Right lobe of liver (tissue), 6 donors: Measurements from ENCODE around the gene ADAM10. TPM values are rescaled to one million over a fixed set of nuclear protein-coding genes. Genes with fewer than 3 reads are reported as not detected.
A peak's percentile ranks its signal among the peaks of the same experiment; 100 is the strongest.

Experiments
- ATAC-seq, 4 donors: fragments of 200-7000 bp; cut with Tn5 transposase; one replicate each; pipeline ENCODE4 v1.9.1; 2020; ENCODE audit warnings: mild to moderate bottlenecking in 4 of 4, moderate library complexity in 4 of 4
- DNase-seq, 3 donors: peaks; one replicate each; pipeline ENCODE4 v3.0.0-alpha.2; 2020
- H3K27ac ChIP-seq, 3 donors: fragments of 200-600 bp; one replicate each; pipeline ENCODE4 v1.8.0; 2022
- H3K27me3 ChIP-seq, 2 donors: fragments of 200-600 bp; one replicate each; pipeline ENCODE4 v1.8.0; 2022
- H3K36me3 ChIP-seq, 4 donors: fragments of 200-600 bp; sonication (generic) in 1 of 4; one replicate each; pipeline versions ENCODE4 v1.5.1 to v1.8.0; 2017 to 2022; ENCODE audit warnings: control low read depth in 1 of 4
- H3K4me1 ChIP-seq, 4 donors: fragments of 200-600 bp; sonication (generic) in 1 of 4; one replicate each; pipeline versions ENCODE4 v1.5.1 to v1.8.0; 2017 to 2022; ENCODE audit warnings: control low read depth in 1 of 4
- H3K4me3 ChIP-seq, 3 donors: fragments of 200-600 bp; one replicate each; pipeline ENCODE4 v1.8.0; 2022
- H3K9me3 ChIP-seq, 4 donors: fragments of 200-600 bp; sonication (generic) in 1 of 4; one replicate each; pipeline versions ENCODE4 v1.5.1 to v1.8.0; 2017 to 2022; ENCODE audit warnings: control low read depth in 1 of 4
- CTCF ChIP-seq, 4 donors: fragments of 200-600 bp in 3 of 4; fragments of 450-650 bp in 1 of 4; IDR thresholded peaks; one replicate each; pipeline versions ENCODE4 v1.5.1 to v1.8.0; 2016 to 2022; ENCODE audit warnings: antibody characterized with exemption in 4 of 4, mild to moderate bottlenecking in 2 of 4
- POLR2A ChIP-seq: fragments of 450-650 bp; IDR thresholded peaks from one replicate; pipeline ENCODE4 v1.6.1; 2017; ENCODE audit warnings: antibody characterized with exemption, mild to moderate bottlenecking
- WGBS: methylation state at CpG from one replicate; pipeline ENCODE4 v1.1.6; 2018; ENCODE audit warnings: low coverage, low lambda C conversion rate; ENCODE audit not compliant: insufficient coverage; ENCODE audit errors: missing lambda C conversion rate; 5-methylcytosine and 5-hydroxymethylcytosine counted together
- intact Hi-C, 2 donors: fragments of 100-400 bp; cut with DNase I; formaldehyde crosslinking; loops; one replicate each; pipeline versions ENCODE4 v1.11.2 to v1.14.1; 2022
- total RNA-seq, 6 experiments: library from RNA; depleted of rRNA in 2 of 6; stranded (reverse); fragments of >200 nt in 2 of 6; fragmentation: NEBNext Ultra II Directional in 3 of 6; extraction: Animal tissue kit (Norgen Biotek cat#: 25700) in 3 of 6; gene quantifications; one replicate each; pipeline versions ENCODE4 v1.1.0 to v1.2.4, GENCODE V29; 2016 to 2023
- donor health status: DM: no; HTN: yes; CAD: no.
- donor health status: DM: no; HTN: no; CAD: no.
- donor health status: DM: no; HTN: no; CAD: no.
- donor health status: DM: no; HTN: yes; CAD: no.
- donor health status: DM: no; HTN: yes; CAD: no.

The ADAM10 gene
- total RNA-seq, 6 experiments from 2014 or later: 24.1 to 78.1 (median 43.3) TPM

GRCh38 chr15:58546066-58546591, 203.4 kb downstream of the ADAM10 start:
- no peaks in the 10 kb centered on the region for H3K9me3 ChIP-seq
- ATAC-seq (no peak), DNase-seq (peak in 1 of 3 donors; percentile 56)
- 81% methylated on average over 6 of the region's 9 CpGs for WGBS
- H3K36me3 ChIP-seq: peaks cover 0 to 7% (median 3%) of the 10 kb centered on the region in 4 donors
- intact Hi-C loops: no loop called here
- H3K27ac ChIP-seq: peak overlapping the region in 2 of 3 donors; percentile 3 to 47
- no peak overlapping the region for H3K4me3 ChIP-seq
- H3K4me1 ChIP-seq: peaks cover 0 to 14% (median 9%) of the 10 kb centered on the region in 4 donors
- no peak for TF ChIP-seq CTCF (IDR thresholded peaks at IDR 0.05)
- H3K27me3 ChIP-seq: no peaks in the 10 kb centered on the region

- peak overlapping the region in 1 of 3 donors; percentile 47 for H3K27ac ChIP-seq
- H3K4me1 ChIP-seq: peaks cover 0 to 14% (median 9%) of the 10 kb centered on the region in 4 donors
- peaks cover 0 to 6% (median 3%) of the 10 kb centered on the region in 4 donors for H3K36me3 ChIP-seq
- TF ChIP-seq CTCF (IDR thresholded peaks at IDR 0.05): no peak
- no peak for TF ChIP-seq POLR2A
- DNase-seq (peak in 1 of 3 donors; percentile 19), ATAC-seq (no peak)
- 87% methylated on average over 12 of the region's 18 CpGs for WGBS
- H3K4me3 ChIP-seq: no peak overlapping the region
- no peaks in the 10 kb centered on the region for H3K27me3 ChIP-seq
- intact Hi-C loops: no loop called here
- no peaks in the 10 kb centered on the region for H3K9me3 ChIP-seq
These were observed 204.0 kb downstream of the ADAM10 start for GRCh38 chr15:58545307-58546065.

GRCh38 chr15:58544756-58545155, 204.8 kb downstream of the ADAM10 start:
- Histone ChIP-seq H3K36me3 (peaks cover 0 to 5% (median 0%) of the 10 kb centered on the region in 4 donors), H3K9me3 (no peaks in the 10 kb centered on the region), H3K27me3 (no peaks in the 10 kb centered on the region), H3K4me3 (no peak overlapping the region), H3K4me1 (peaks cover 0 to 14% (median 9%) of the 10 kb centered on the region in 4 donors), H3K27ac (no peak overlapping the region)
- intact Hi-C loops: no loop called here
- DNase-seq: peak in 1 of 3 donors; percentile 14
- TF ChIP-seq CTCF (IDR thresholded peaks at IDR 0.05) (no peak), POLR2A (no peak)
- WGBS: 94% methylated on average over 5 of the region's 5 CpGs
- no peak for ATAC-seq

- WGBS: 91% methylated on average over 14 of the region's 17 CpGs
- intact Hi-C loops: no loop called here
- ATAC-seq (no peak), DNase-seq (peak in 1 of 3 donors; percentile 39)
- H3K36me3 ChIP-seq: peaks cover 0 to 5% (median 0%) of the 10 kb centered on the region in 4 donors
- no peaks in the 10 kb centered on the region for H3K9me3 ChIP-seq
- TF ChIP-seq POLR2A (no peak), CTCF (IDR thresholded peaks at IDR 0.05) (no peak)
- no peak overlapping the region for H3K4me3 ChIP-seq
- H3K27me3 ChIP-seq: no peaks in the 10 kb centered on the region
- H3K4me1 ChIP-seq: peaks cover 0 to 14% (median 9%) of the 10 kb centered on the region in 4 donors
- no peak overlapping the region for H3K27ac ChIP-seq
These were observed 205.7 kb downstream of the ADAM10 start for GRCh38 chr15:58543664-58544335.
